IPS DF 4.7 (cell line): ENCODE measurements around the gene LRRC2.
A peak's percentile ranks its signal among the peaks of the same experiment; 100 is the strongest.
"Not testable (repeated sequence)": the region's sequence is repeated elsewhere in the genome, so short reads cannot be mapped to it uniquely, and the experiment has no call there.

Experiments
- DNase-seq: peaks from one replicate; pipeline ENCODE4 v3.0.0-alpha.2; 2013; ENCODE audit warnings: low spot score; ENCODE audit errors: extremely low read depth

The LRRC2 gene

GRCh38 chr3:46500656-46501635, 65.2 kb downstream of the LRRC2 start:
- no peak for DNase-seq

DNA sequence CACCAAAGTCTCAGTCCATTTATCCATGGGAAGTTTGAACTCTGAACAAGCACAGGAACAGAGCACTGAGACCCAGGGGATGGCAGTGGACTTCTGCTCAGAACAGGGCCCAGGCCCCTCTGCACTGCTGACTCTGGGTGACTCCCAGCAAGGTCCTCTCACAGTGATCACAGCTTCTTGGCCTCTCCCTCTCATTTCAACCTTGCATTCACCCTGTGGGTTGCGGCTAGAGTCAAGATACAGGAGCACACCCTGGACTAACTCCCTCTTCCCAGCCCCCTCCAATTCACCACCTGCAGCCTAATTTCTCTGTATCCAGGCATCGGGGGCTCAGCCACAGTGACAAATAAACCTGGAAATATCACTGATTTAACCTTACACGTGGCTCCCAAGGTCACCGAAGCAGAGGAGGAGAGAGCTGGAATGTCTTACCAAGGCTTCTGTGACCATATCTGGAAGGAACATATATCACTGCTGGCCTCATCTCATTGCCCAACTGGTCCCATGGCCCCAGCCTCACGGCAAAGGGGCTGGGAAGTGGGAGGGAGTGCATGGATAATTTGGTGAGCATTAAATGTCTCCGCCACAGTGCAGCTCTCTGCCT, 67.1 kb downstream of the LRRC2 start:
- no peak for DNase-seq

GRCh38 chr3:46497556-46498265, 68.4 kb downstream of the LRRC2 start, which contains the start of gene RTP3:
Gene RTP3 (plus strand): TSS chr3:46497976. CDS start chr3:46498063, 87 bp downstream.
- no peak for DNase-seq

DNA sequence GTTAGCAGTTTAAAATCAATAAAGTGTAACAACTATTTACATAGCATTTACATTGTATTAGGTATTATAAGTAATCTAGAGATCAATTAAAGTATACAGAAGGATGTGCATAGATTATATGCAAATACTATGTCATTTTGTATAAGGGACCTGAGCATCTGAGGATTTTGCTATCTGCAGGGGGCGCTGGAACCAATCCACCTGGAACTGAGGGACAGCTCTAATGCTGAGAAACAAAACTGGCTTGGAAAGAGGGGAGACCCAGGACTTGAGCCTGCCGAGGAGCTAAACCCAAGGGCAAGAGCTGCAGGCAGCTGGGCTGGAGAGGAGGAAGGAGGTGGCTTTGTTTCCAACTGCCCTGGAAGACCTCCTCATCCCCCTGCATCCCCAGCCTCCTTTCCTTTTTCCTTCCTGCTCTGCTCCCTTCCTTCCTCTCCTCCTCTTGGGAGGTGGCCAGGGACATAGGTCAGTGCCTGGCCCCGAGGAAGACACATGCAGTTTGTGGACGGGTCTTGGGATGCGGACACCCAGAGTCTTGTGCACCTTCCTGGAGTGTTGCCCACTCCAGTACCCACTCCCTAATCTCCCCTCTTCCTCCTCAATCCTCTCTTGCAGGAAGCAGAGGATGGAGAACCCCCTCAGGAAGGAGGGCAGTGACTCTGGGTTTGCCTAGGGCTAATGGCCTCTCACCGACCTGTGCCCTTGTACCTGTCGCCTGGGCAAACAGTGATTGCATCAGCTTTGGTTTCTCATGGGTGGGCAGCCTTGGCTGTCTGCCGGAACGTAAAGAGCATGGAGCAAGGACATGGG, 69.2 kb downstream of the LRRC2 start:
- DNase-seq = no peak

DNA sequence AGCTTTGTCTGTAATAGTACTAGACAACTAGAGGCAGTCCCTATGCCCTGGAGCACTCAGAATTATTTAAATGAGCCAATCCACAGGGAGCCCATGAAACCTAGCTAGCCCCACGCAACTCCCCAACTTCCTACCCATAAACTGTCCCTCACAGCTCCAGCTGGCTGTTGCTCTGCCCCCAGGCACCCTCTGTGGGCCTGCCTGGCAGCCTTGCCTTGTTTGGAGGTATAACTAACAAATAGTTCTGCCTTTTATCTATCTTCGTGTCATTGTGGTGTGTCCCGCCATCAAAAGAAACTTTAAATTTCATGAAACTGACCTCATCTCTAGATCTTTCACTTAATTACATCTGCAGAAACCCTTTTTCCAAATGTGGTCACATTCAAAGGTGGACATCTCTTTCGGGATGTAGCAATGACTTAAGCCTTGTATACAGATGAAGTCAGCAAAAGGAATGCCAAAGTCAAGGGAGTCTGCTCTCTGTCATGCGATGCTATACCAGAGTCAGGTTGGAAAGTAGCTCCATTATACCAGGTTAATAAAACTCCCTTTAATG, 70.1 kb downstream of the LRRC2 start:
- DNase-seq = no peak

GRCh38 chr3:46494491-46494890, 71.6 kb downstream of the LRRC2 start:
- not testable (repeated sequence) for DNase-seq

GRCh38 chr3:46492890-46493547, 73.1 kb downstream of the LRRC2 start:
- no peak for DNase-seq

- DNase-seq = no peak
These were observed 74.7 kb downstream of the LRRC2 start for GRCh38 chr3:46491089-46492070.

DNA sequence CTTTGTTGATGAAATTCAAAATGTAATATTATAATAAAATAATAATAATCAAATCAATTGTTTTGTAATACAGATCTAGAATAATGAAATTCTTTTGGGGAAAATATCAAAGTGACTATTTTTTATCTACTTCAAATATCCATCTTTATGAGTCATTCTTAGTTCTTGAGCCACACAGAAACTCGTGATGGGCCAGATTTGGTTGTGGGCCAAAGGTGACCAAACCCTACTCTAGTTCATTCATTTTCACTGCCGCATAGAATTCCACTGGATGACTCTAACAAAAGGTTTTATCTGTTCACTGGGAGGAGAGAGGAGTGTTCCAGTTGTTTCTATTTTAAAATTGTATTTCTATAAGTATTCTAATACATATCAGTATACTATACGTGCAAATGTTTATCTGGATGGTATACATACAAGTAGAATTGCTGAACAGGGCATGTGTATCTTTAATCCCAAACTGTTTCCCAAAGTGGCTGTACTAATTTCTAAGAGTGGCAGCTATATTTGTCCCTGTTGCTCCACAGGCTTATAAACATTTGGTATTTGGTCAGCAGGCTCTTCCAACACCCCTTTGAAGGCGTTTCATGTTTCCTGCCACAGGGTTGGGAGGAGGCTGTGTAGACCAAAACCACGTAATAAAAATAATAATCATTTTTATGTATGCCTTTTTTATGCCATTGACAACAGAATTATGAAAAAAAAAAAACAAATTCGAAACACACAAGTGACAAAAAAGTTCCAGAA, 75.6 kb downstream of the LRRC2 start:
- DNase-seq = no peak

GRCh38 chr3:46489875-46490274, 76.2 kb downstream of the LRRC2 start:
- DNase-seq = no peak

GRCh38 chr3:46489381-46489780, 76.7 kb downstream of the LRRC2 start:
- no peak for DNase-seq

DNA sequence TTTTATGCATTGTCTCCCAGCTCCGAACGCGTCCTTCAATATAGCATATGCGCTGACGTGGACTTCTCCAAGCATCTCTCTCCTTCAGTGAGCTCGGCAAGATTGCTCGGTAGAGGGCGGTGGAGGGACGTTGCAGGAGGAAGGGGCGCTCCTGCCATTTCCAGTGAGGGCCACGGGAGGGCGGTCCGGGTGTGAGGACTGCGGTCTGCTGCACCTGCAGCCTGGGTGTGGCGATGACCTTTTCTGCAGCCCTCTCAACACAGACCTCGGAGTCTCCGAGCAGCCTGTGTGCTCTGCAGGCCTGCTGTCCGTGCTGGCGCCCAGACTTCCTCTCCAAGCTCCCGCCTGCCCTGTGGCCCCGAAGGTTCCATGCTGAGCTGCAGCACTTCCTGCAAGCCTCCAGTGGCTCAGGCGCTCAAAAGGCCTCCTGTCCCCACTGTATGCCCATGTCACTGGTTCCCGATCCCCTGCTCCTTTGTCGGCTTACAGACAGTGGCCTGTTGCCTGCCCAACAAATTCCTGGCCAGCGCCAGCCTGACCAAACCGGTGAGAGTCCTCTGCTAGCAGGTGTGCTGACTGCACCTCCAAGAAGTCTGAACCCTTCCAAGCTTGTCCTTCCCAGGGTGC, 77.3 kb downstream of the LRRC2 start:
- peak; percentile 82 for DNase-seq

GRCh38 chr3:46485779-46486175, 80.3 kb downstream of the LRRC2 start:
- DNase-seq = no peak

GRCh38 chr3:46484911-46485778, 81.0 kb downstream of the LRRC2 start:
- no peak for DNase-seq

GRCh38 chr3:46484388-46484787, 81.7 kb downstream of the LRRC2 start:
- no peak for DNase-seq

- DNase-seq = no peak
These were observed 82.3 kb downstream of the LRRC2 start for GRCh38 chr3:46483825-46484224.
